Measurements from ENCODE around the gene DSC2.
"Not testable (repeated sequence)": the region's sequence is repeated elsewhere in the genome, so short reads cannot be mapped to it uniquely, and the experiment has no call there.

Gene DSC2

GRCh38 chr18:31102025-31102684 is at the start of gene DSC2:
TSS of gene DSC2 (minus strand) at chr18:31102421. CDS start at chr18:31101971, 450 bp downstream.
- in situ Hi-C loops (cut with HindIII; ENCODE audit: low sequenced_read_pairs): no loop called here

GRCh38 chr18:31149351-31149750 is 47.1 kb upstream of the DSC2 start:
- in situ Hi-C loops (cut with HindIII; ENCODE audit: low sequenced_read_pairs): no loop called here

DNA sequence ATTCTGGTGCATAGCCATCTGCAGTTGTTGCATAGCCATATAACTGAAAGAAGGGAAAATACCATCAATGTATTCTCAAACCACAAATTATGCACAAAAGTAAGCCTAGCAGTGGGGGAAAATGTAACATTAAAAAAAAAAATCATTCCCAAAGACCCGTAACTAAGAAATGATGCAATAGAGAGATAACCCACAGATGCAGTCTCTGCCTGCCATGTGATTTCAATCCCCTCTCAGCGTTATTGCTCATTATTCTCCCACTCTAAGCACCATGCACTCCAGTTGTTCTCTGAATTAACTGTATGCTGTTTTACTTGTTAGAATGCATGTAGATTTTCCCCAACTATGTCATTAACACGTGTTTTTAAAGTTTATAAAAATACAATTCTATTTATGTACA is 46.4 kb upstream of the DSC2 start:
- in situ Hi-C loops (cut with HindIII; ENCODE audit: low sequenced_read_pairs): no loop called here

GRCh38 chr18:31146809-31147208 is 44.6 kb upstream of the DSC2 start:
- in situ Hi-C loops (cut with HindIII; ENCODE audit: low sequenced_read_pairs): no loop called here

- in situ Hi-C loops (cut with HindIII; ENCODE audit: low sequenced_read_pairs): no loop called here
Measured at GRCh38 chr18:31143025-31143424, 40.8 kb upstream of the DSC2 start.

- in situ Hi-C loops (cut with HindIII; ENCODE audit: low sequenced_read_pairs): no loop called here
Measured at GRCh38 chr18:31138709-31139108, 36.5 kb upstream of the DSC2 start.

DNA sequence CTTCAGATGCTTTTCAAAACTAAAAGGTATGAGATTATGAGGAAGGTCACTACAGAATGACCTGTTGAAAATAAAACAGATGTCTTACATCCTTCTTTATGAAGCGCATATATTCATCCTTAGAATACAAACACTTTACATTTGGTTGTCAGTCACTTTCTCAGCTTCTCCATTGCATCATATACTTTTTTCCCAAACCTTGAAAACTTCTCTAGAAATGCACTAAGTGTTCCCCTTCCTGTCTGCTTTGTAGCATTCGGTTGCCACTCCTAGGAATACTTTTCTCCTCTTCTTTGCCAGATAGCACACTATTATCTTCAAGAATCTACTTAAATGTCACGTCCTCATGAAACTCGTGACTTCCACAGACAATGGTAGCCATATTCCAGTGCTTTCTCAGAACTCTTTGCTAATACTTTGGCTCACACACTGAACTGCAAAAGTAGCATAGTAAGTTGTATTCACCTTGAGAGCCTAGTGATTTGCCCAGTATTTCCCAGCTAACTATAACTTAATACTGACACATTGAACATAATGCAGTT is 32.8 kb upstream of the DSC2 start:
- in situ Hi-C loops (cut with HindIII; ENCODE audit: low sequenced_read_pairs): no loop called here

DNA sequence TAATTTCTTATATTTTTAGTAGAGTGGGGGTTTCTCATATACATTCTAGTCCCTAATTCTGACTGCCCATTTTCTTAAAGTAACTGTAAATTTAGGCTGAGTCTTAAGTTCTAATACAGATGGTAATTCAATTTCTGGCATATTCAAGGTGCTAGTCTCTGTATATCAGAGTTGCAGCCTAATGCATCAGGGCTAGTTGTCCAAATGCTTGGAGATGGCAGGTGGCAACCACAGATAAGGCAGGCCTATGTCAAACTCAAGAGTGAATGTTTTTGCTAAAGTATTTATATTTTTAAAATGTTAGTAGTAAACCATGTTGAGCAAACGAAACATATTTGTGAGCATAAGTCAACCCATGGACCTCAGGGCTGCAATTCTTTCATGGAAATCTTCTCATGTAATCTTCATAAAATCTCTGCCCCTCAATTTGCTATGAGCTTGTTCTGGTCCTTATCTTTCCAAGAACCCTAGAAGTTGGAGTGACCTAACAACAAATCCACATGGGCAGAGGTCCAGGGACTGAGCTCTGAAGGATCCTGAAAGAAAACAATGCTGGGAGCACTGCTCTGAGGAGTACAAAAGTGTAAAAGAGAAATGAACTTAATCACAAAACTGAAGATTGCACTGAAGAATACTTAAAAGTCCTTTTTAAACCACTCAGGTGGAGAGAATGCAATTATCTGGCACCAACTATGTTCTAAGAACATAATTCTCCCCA is 27.3 kb upstream of the DSC2 start:
- in situ Hi-C loops (cut with HindIII; ENCODE audit: low sequenced_read_pairs): no loop called here

- in situ Hi-C loops (cut with HindIII; ENCODE audit: low sequenced_read_pairs): no loop called here
Measured at GRCh38 chr18:31125878-31126277, 23.7 kb upstream of the DSC2 start.

- in situ Hi-C loops (cut with HindIII; ENCODE audit: low sequenced_read_pairs): not testable (repeated sequence)
Measured at GRCh38 chr18:31123125-31123524, 20.9 kb upstream of the DSC2 start.

GRCh38 chr18:31120594-31120993 is 18.4 kb upstream of the DSC2 start:
- in situ Hi-C loops (cut with HindIII; ENCODE audit: low sequenced_read_pairs): no loop called here

DNA sequence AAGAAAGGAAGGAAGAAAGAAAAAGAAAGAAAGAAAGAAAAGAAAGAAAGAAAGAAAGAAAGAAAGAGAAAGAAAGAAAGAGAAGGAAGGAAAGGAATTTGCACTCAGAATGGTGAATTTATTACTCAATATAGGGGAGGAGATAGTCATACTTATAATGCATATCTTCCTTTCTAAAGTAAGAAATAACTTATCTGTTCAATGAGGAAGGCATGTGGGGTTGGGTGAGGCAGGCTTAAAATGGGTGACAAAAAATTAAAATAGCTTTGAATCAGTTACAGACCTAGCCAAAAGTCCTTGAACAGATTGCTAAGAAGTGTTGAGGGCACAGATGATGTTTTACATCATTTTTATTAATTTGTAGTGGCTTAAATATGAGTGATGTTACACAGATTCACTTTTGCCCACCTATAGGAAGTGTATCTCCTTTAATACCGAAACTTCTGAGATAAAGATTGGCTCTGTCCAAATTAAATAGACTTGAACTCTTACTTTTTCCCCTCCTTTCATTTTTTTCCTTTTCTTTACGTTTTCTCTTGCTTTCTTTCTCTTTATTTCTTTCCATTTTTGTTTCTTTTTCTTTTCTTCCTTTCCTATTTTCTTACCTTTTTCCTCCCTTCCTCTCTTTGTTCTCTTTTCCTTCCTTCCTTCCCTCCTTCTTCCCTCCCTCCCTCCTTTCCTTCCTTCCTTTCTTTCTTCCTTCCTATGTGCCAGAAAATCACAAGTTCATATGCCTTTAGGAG is 14.8 kb upstream of the DSC2 start:
- in situ Hi-C loops (cut with HindIII; ENCODE audit: low sequenced_read_pairs): no loop called here

GRCh38 chr18:31112804-31113203 is 10.6 kb upstream of the DSC2 start:
- in situ Hi-C loops (cut with HindIII; ENCODE audit: low sequenced_read_pairs): no loop called here

DNA sequence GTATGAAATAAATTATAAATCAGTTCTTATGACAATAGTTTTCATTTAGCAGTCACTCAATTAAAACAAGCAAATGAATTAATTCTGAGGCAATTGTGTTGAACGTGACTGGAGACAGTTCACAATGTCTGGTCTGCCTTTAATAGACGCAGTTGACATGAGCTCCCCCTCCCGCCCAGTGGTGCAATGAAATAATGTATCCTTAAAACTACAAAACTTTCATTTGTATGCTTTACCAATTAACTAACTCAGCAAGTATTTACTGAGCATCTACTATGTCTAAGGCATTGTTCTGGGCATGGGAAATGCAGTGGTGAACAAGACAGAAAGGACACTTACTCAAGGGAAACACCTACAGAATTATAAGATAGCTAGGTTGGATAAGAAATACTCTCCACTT is 3.5 kb upstream of the DSC2 start:
- in situ Hi-C loops (cut with HindIII; ENCODE audit: low sequenced_read_pairs): no loop called here

- in situ Hi-C loops (cut with HindIII; ENCODE audit: low sequenced_read_pairs): no loop called here
Measured at GRCh38 chr18:31104444-31104843, 2.2 kb upstream of the DSC2 start.

GRCh38 chr18:31103423-31103822 is 1.2 kb upstream of the DSC2 start:
- in situ Hi-C loops (cut with HindIII; ENCODE audit: low sequenced_read_pairs): no loop called here

DNA sequence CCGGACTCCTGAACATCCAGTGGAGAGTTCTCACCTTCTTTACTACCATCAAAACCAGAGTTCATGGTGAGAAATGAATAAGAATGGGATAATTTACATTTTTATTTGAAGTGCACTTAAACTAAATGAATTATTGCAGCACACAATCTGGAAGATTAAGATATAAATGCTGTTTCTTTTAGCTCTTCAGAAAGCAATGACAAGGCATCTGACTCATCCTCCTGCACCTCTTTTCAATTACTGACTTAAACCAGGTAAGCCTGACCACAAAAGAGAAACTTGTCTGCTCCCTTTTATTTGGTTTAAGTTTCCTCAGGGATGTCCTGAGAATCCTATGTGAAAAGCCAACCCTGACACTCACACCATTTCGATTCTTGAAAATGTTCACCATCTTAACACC is 720 bp upstream of the DSC2 start:
- in situ Hi-C loops (cut with HindIII; ENCODE audit: low sequenced_read_pairs): no loop called here

DNA sequence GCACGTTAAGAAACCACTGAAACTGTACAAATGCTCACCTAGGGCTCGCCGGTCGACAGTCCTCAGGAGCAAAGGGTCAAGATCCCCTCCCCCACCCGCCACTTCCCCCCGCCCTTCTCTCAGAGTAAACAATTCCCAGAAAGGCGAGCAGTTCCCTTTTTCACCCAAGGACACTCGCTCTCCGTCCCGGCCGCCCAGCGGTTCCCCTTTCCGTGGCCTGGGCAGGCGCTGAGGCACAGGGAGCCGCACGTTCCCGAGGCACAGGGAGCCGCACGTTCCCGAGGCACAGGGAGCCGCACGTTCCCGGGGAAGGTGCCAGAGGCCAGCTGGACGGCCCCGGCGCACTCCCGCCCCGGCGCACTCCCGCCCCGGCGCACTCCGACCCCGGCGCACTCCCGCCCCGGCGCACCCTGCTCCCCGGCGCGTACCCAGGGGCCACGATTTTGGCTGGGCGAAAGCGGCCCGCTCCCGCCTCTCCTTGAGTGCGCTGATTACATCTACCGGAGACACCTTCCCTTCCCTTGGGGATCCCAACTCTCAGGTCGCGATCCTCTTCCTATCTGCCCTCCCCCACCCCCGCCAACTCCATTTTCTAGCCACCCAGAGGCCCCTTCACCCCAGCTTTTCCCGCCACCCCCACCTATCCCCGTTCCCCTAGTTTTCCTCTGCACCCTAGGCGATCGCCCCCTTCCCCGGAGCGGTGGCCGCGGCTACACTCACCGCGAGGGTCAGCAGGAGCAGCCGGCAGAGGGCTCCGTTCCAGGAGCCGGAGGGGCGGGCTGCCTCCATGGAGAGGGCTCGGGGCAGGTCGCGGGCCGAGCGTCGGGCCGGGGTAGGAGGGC is 817 bp downstream of the DSC2 start:
- in situ Hi-C loops (cut with HindIII; ENCODE audit: low sequenced_read_pairs): no loop called here

- in situ Hi-C loops (cut with HindIII; ENCODE audit: low sequenced_read_pairs): no loop called here
Measured at GRCh38 chr18:31100436-31101182, 1.6 kb downstream of the DSC2 start.
